Muscle of leg (tissue), 11 donors: ENCODE data around the gene COL20A1. TPM values are rescaled to one million over a fixed set of nuclear protein-coding genes. Genes with fewer than 3 reads are reported as not detected.

Experiments used
- DNase-seq: peaks from one replicate; pipeline ENCODE4 v3.0.0; 2013
- H3K27ac ChIP-seq: one replicate; pipeline ENCODE4 v1.5.1; 2013; ENCODE audit warnings: mild to moderate bottlenecking, low read length, control low read depth
- H3K27me3 ChIP-seq: one replicate; pipeline ENCODE4 v1.6.1; 2013; ENCODE audit warnings: low read length; ENCODE audit not compliant: control insufficient read depth, insufficient read depth
- H3K36me3 ChIP-seq: one replicate; pipeline ENCODE4 v1.6.1; 2013; ENCODE audit warnings: low read length; ENCODE audit not compliant: control insufficient read depth, insufficient read depth
- H3K4me1 ChIP-seq: one replicate; pipeline ENCODE4 v1.6.1; 2013; ENCODE audit warnings: low read length; ENCODE audit not compliant: control insufficient read depth, insufficient read depth
- H3K4me3 ChIP-seq: one replicate; pipeline ENCODE4 v1.5.1; 2013; ENCODE audit warnings: low read length, control low read depth
- H3K9me3 ChIP-seq: replicated peaks from 2 replicates; pipeline ENCODE4 v1.6.1; 2013; ENCODE audit warnings: low read depth, low read length; ENCODE audit not compliant: control insufficient read depth
- WGBS: methylation state at CpG from one replicate; pipeline ENCODE4 v1.1.5; 2013; ENCODE audit warnings: missing lambda C conversion rate; ENCODE audit not compliant: insufficient coverage; 5-methylcytosine and 5-hydroxymethylcytosine counted together
- polyA plus RNA-seq, 8 donors: library from polyadenylated mRNA; unstranded; fragments of 120-200 nt; gene quantifications; one replicate each; pipeline versions ENCODE4 v1.2.1 to v1.2.3, GENCODE V29; 2013; ENCODE audit warnings: inconsistent platforms in 1 of 8, low replicate concordance in 1 of 8; ENCODE audit not compliant: insufficient read length in 8 of 8, insufficient read depth in 1 of 8
- total RNA-seq: library from RNA; stranded (reverse); fragments of 120-200 nt; gene quantifications from one replicate; pipeline ENCODE4 v1.2.4, GENCODE V29; 2013

Gene COL20A1
- total and polyA plus RNA-seq, 9 donors = 4.6 to 15.2 (median 9.3) TPM

DNA sequence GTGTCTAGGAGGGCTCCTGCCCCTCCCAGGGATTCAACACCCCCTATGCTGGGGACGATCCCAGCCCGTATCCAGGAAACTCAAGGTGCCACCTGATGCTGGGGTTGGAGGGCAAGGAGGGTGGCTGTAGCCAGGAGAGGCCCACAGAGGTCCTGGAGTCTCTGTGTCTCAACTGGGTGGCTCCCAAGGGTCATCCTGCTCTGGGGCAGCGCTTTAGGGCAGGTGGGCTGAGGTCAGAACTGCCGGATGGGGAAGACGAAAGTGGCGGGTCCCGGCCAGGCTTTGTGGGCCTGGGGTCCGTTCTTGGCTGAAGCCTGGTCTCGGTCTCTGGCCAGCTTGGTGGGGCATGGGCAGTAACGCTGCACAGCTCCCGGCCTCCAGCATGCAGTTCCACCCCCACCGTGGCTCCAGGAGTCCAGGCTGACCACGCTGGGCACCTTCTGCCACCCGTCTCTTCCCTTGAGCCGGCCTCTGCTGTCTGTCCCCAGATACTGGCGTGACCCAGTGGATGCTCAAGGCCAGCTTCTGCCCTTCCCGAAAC lies 2.8 kb upstream of the COL20A1 start:
- 80% methylated on average over 17 of the region's 17 CpGs for WGBS
- Histone ChIP-seq H3K36me3 (peaks cover 45% of the 10 kb centered on the region), H3K27ac (no peak overlapping the region), H3K4me1 (peaks cover 38% of the 10 kb centered on the region), H3K4me3 (no peak overlapping the region), H3K9me3 (no peaks in the 10 kb centered on the region), H3K27me3 (peaks cover 13% of the 10 kb centered on the region)
- no peak for DNase-seq

DNA sequence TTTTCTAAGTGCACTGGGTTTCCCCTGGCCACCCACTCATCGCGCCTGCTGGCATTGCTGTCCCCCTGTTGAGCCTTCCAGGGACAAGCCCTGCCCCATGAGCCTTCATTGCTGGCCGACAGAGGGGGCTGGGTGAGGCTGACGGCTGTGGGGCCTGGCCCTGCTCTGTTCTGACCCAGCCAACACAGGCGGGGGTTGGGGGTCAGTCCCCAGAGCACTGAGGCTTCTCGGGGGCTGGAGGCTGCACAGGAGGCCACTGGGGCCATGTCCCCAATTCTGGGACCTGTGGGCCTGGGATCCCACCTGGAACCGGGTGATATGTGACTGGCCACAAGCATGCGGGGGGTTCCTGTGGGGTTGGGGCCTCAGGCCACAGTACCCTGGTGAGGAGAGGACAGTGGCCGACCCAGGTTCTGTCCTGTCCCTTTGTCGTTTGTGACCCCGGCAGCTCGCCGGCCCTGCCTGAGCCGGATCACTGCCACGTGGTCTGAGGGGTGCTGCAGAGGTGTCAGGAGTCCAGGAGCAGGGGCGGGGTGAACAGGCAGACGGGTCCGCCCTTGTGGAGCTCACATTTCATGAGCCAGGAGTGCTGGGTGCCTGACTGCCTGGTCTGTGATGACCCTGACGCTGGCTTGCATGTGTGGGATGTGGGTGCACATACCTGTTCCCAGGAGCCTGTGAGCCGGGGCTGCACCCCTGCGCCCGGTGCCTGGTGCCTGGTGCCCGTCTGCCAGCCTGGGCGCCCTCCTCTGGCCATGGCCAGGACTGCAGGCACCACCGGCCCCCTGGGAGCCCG lies 2.1 kb upstream of the COL20A1 start:
- Histone ChIP-seq H3K9me3 (no peaks in the 10 kb centered on the region), H3K27me3 (peaks cover 20% of the 10 kb centered on the region), H3K27ac (no peak overlapping the region), H3K36me3 (peaks cover 38% of the 10 kb centered on the region), H3K4me1 (peaks cover 40% of the 10 kb centered on the region), H3K4me3 (no peak overlapping the region)
- no peak for DNase-seq
- WGBS = 20% methylated on average over 26 of the region's 26 CpGs

DNA sequence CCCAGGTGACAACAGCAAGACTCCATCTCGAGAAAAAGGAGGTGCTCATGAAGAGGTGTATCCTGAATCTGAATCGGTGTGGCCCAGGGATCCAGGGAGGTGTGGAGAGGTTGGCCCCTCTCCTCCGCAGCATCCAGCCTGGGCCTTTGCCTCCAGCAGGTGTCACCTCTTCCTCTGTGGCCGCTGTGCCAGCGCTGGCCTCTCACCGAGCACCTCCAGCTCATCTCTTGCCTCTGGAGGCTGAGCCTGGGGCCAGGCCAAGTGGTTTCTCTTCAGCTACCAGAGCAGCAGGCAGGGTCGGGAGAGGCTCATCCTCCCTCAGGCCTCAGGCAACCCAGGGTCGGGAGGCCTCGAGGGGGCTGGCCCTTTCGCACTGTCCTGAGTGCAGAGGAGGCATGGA lies 1.2 kb upstream of the COL20A1 start:
- peaks cover 49% of the 10 kb centered on the region for H3K4me1 ChIP-seq
- no peak overlapping the region for H3K27ac ChIP-seq
- no peak for DNase-seq
- WGBS = 56% methylated on average over 7 of the region's 10 CpGs
- no peak overlapping the region for H3K4me3 ChIP-seq
- H3K9me3 ChIP-seq = no peaks in the 10 kb centered on the region
- H3K27me3 ChIP-seq = peaks cover 27% of the 10 kb centered on the region
- H3K36me3 ChIP-seq = peaks cover 32% of the 10 kb centered on the region

DNA sequence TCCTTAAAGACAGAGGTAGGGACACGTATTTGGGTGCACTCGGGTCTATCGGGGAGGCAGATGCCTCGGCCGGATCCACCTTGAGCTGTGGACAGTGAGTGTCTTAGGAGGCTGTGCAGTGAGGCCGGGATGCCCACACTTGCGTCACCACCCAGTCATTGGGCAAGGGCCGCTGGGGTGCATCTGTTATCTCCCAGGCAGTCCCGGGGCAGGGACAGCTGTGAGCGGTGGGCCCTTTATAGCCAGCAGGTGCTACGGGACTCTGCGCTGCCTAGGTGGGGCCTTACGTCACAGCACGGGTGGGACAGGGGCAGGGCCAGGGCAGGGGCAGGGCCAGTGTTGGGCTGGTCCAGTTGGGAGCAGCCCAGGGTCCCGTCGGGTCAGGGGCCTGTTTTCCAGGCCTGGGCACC lies 689 bp upstream of the COL20A1 start:
- no peak for DNase-seq
- Histone ChIP-seq H3K4me3 (no peak overlapping the region), H3K4me1 (peaks cover 54% of the 10 kb centered on the region), H3K27ac (no peak overlapping the region), H3K9me3 (no peaks in the 10 kb centered on the region), H3K27me3 (peaks cover 31% of the 10 kb centered on the region), H3K36me3 (peaks cover 27% of the 10 kb centered on the region)
- WGBS = 65% methylated on average over 14 of the region's 16 CpGs

DNA sequence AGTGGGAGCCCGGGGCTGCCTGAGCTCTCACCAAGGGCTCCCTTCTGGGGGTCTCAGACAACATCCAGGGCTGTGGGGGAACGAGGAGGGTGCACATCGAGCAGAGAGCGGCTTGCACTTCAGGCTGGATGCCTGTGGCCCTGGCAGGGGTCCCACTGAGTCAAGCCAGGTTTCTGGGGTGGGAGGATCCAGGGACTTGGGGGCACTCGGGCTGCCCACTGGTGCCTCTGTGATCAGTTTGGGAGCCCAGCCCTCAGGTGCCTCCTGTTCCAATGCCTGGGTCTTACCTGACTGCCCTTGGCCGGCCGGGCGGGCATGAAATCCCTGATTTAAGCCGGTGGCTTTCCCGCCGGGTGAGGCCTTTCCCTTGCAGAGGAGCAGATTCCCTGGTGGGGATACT lies 470 bp downstream of the COL20A1 start:
- no peak overlapping the region for H3K4me3 ChIP-seq
- H3K4me1 ChIP-seq = peaks cover 61% of the 10 kb centered on the region
- H3K9me3 ChIP-seq = no peaks in the 10 kb centered on the region
- no peak for DNase-seq
- H3K36me3 ChIP-seq = peaks cover 15% of the 10 kb centered on the region
- peaks cover 34% of the 10 kb centered on the region for H3K27me3 ChIP-seq
- WGBS = 47% methylated on average over 8 of the region's 11 CpGs
- no peak overlapping the region for H3K27ac ChIP-seq

DNA sequence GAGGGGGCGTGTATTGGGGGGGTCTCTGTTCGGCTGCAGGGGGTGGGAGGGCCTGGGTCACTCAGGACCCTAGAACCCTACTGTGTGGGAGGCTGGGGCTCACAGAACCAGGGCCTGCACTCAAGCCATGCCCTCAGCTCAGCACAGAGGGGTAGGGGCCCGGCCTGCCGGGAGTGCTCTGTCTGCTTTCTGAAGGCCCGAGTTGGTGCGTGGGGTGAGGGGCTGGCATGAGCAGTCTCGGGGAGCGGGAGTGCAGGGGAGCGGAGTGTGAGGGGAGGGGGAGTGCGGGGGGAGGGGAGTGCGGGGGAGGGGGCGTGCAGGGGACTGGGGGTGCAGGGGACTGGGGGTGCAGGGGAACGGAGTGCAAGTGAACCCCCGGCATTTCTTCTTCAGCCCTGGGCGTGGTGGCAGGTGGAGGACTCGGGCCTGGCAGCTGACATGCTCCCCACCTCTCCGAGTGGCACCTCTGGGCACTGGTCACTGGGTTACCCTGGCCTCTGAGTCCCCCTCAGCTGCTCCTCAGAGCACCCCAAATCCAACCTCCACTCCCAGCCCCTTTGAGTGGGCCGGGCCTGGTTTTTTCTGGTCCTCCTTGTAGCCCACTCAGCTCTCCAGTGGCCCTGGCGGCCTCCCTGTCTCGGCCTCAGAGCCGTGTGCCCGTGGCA lies 1.0 kb downstream of the COL20A1 start:
- no peak for DNase-seq
- WGBS = 73% methylated on average over 10 of the region's 22 CpGs
- H3K27ac ChIP-seq = no peak overlapping the region
- H3K4me3 ChIP-seq = no peak overlapping the region
- peaks cover 61% of the 10 kb centered on the region for H3K4me1 ChIP-seq
- no peaks in the 10 kb centered on the region for H3K9me3 ChIP-seq
- peaks cover 37% of the 10 kb centered on the region for H3K27me3 ChIP-seq
- peaks cover 10% of the 10 kb centered on the region for H3K36me3 ChIP-seq

DNA sequence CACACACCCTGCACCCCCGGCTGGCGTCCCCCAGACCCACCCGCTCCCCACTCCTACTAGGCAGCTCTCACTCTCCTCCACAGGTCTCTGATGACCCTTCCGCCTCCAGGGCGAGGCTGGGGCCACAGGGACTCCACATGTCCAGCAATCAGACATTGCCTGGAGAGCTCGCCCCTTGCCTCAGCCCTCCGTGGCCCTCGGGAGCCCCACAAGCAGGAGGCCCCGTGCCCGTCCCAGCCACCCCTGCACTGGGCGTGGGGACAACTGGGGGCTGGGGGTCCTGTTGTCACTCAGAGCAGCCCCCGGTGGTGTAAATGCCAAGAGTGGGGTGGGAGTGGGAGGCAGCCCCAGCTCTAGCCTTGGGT lies 1.5 kb downstream of the COL20A1 start:
- H3K9me3 ChIP-seq = no peaks in the 10 kb centered on the region
- peaks cover 40% of the 10 kb centered on the region for H3K27me3 ChIP-seq
- 79% methylated on average over 10 of the region's 12 CpGs for WGBS
- H3K4me1 ChIP-seq = peaks cover 61% of the 10 kb centered on the region
- peaks cover 4% of the 10 kb centered on the region for H3K36me3 ChIP-seq
- H3K4me3 ChIP-seq = no peak overlapping the region
- DNase-seq = no peak
- H3K27ac ChIP-seq = no peak overlapping the region

DNA sequence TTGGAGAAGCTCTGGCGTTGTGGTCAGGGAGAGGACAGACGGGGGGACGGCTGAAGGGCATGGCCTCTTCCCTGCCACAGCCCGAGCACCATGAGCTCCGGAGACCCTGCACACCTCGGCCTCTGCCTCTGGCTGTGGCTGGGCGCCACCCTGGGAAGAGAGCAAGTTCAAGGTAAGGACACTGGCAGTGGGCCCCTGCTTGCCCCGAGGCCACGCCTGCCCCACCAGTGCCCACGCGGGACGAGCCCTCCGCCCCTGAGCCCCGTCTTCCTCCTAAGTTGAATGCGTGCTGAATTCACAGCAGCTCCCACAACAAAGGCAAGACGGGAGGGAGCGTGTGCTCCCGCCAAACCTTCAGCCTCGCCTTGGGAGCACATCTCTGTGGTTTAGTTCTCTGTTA lies 2.0 kb downstream of the COL20A1 start:
- peaks cover 61% of the 10 kb centered on the region for H3K4me1 ChIP-seq
- WGBS = 39% methylated on average over 18 of the region's 19 CpGs

DNA sequence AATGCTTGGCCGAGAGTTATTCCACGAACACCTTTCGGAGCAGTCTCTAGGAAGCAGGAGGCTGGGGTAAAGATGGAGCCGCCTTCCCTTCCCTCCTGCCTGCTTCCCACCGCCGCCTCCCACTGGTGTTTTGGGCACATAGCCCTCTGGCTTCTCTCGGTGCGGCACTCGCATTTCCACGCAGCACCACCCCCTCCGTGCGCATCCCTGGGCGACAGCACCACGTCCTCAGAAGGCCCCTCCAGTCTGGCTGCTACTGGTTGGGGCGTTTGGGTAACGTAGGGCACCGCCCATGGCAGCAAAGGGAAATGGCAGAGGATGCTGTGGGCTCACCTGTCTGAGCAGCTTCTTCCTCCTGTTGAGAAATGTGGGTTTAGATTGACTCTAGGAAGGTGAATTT lies 2.4 kb downstream of the COL20A1 start:
- H3K27ac ChIP-seq = no peak overlapping the region
- WGBS = 27% methylated on average over 6 of the region's 17 CpGs
- no peak overlapping the region for H3K4me3 ChIP-seq
- H3K36me3 ChIP-seq = no peaks in the 10 kb centered on the region
- H3K4me1 ChIP-seq = peaks cover 60% of the 10 kb centered on the region
- no peaks in the 10 kb centered on the region for H3K9me3 ChIP-seq
- H3K27me3 ChIP-seq = peaks cover 40% of the 10 kb centered on the region
- DNase-seq = no peak

More for the DNA sequence above, 2.0 kb downstream of the COL20A1 start:
- Histone ChIP-seq H3K27ac (no peak overlapping the region), H3K9me3 (no peaks in the 10 kb centered on the region), H3K4me3 (no peak overlapping the region), H3K36me3 (peaks cover under 1% of the 10 kb centered on the region), H3K27me3 (peaks cover 40% of the 10 kb centered on the region)
- no peak for DNase-seq

DNA sequence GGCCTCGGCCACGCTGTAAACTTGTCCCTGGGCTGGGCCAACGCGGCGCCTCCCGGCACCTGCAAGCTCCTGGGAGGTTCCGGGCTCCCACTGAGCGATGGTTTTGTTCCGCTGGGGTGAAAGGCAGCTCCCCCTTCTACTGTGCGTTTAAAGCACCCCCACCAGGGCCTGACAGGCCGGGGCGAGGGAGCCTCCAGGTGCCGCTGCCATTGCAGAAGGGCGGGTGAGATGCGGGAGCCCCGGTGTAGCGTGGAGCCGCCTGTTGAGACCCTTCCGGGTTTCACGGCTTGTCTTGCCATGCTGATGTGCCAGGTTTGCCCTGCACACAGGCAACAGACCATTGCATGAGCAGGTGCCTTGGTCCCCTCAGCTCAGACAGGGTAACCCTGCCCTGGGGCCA lies 2.9 kb downstream of the COL20A1 start:
- Histone ChIP-seq H3K27me3 (peaks cover 40% of the 10 kb centered on the region), H3K27ac (no peak overlapping the region)
- 15% methylated on average over 18 of the region's 20 CpGs for WGBS

More for the DNA sequence above, 2.9 kb downstream of the COL20A1 start:
- no peak for DNase-seq
- H3K4me3 ChIP-seq = no peak overlapping the region
- H3K9me3 ChIP-seq = no peaks in the 10 kb centered on the region
- H3K36me3 ChIP-seq = no peaks in the 10 kb centered on the region
- H3K4me1 ChIP-seq = peaks cover 56% of the 10 kb centered on the region
